ENCODE measurements around the gene CLCNKB. TPM values are rescaled to one million over a fixed set of nuclear protein-coding genes. Genes with fewer than 3 reads are reported as not detected.
"Not testable (repeated sequence)": the region's sequence is repeated elsewhere in the genome, so short reads cannot be mapped to it uniquely, and the experiment has no call there.

The CLCNKB gene
- total RNA-seq, 1 donor, result 0.36 TPM

- peak overlapping the region; percentile 37 for H3K4me2 ChIP-seq (ENCODE audit: insufficient read depth, low read length)
- peak overlapping the region; percentile 97 for H3K27ac ChIP-seq (ENCODE audit: low read depth, low read length)
Measured at GRCh38 chr1:16019644-16020277, 23.8 kb upstream of the CLCNKB start.

GRCh38 chr1:16020325-16020724 lies 23.3 kb upstream of the CLCNKB start:
- Histone ChIP-seq H3K27me3 (ENCODE audit: insufficient read depth, low read length) (no peaks in the 10 kb centered on the region), H3K4me1 (ENCODE audit: insufficient read depth, low read length) (peaks cover 51% of the 10 kb centered on the region), H3K27ac (ENCODE audit: low read depth, low read length) (peak overlapping the region; percentile 97), H3K4me3 (ENCODE audit: insufficient read depth, low read length) (no peak overlapping the region), H3K79me2 (ENCODE audit: insufficient read depth, low read length) (peaks cover 10% of the 10 kb centered on the region), H3K36me3 (ENCODE audit: insufficient read depth, low read length) (no peaks in the 10 kb centered on the region), H4K20me1 (ENCODE audit: insufficient read depth, low read length) (no peaks in the 10 kb centered on the region), H3K9me3 (ENCODE audit: low read depth, low read length) (no peaks in the 10 kb centered on the region), H3K4me2 (ENCODE audit: insufficient read depth, low read length) (no peak overlapping the region), H2AFZ (ENCODE audit: low read length) (peak overlapping the region; percentile 7)
- TF ChIP-seq CTCF (IDR thresholded peaks at IDR 0.05; ENCODE audit: extremely low read depth, low read depth, low read length), result no peak
- peak; percentile 85 for DNase-seq (ENCODE audit: insufficient read length, low spot score, missing footprints)

More at GRCh38 chr1:16019644-16020277, 23.8 kb upstream of the CLCNKB start:
- peaks cover 10% of the 10 kb centered on the region for H3K79me2 ChIP-seq (ENCODE audit: insufficient read depth, low read length)
- TF ChIP-seq CTCF (IDR thresholded peaks at IDR 0.05; ENCODE audit: extremely low read depth, low read depth, low read length), result no peak
- no peaks in the 10 kb centered on the region for H4K20me1 ChIP-seq (ENCODE audit: insufficient read depth, low read length)
- peak; percentile 97 for DNase-seq (ENCODE audit: insufficient read length, low spot score, missing footprints)
- peaks cover 51% of the 10 kb centered on the region for H3K4me1 ChIP-seq (ENCODE audit: insufficient read depth, low read length)
- H3K27me3 ChIP-seq (ENCODE audit: insufficient read depth, low read length), result no peaks in the 10 kb centered on the region
- H3K4me3 ChIP-seq (ENCODE audit: insufficient read depth, low read length), result no peak overlapping the region
- H2AFZ ChIP-seq (ENCODE audit: low read length), result peak overlapping the region; percentile 7
- H3K36me3 ChIP-seq (ENCODE audit: insufficient read depth, low read length), result no peaks in the 10 kb centered on the region
- no peaks in the 10 kb centered on the region for H3K9me3 ChIP-seq (ENCODE audit: low read depth, low read length)

GRCh38 chr1:16020878-16021277 lies 22.7 kb upstream of the CLCNKB start:
- not testable (repeated sequence) for H4K20me1 ChIP-seq (ENCODE audit: insufficient read depth, low read length); H3K4me2 ChIP-seq (ENCODE audit: insufficient read depth, low read length); H3K36me3 ChIP-seq (ENCODE audit: insufficient read depth, low read length); H3K27ac ChIP-seq (ENCODE audit: low read depth, low read length); DNase-seq (ENCODE audit: insufficient read length, low spot score, missing footprints); H2AFZ ChIP-seq (ENCODE audit: low read length); H3K4me3 ChIP-seq (ENCODE audit: insufficient read depth, low read length); H3K9me3 ChIP-seq (ENCODE audit: low read depth, low read length); H3K27me3 ChIP-seq (ENCODE audit: insufficient read depth, low read length)
- Histone ChIP-seq H3K4me1 (ENCODE audit: insufficient read depth, low read length) (peaks cover 48% of the 10 kb centered on the region), H3K79me2 (ENCODE audit: insufficient read depth, low read length) (peaks cover 10% of the 10 kb centered on the region)

- Histone ChIP-seq H3K4me2 (ENCODE audit: insufficient read depth, low read length) (no peak within 1 kb of the TSS), H3K27ac (ENCODE audit: low read depth, low read length) (no peak within 1 kb of the TSS), H3K27me3 (ENCODE audit: insufficient read depth, low read length) (no peaks in the 10 kb centered on the region), H4K20me1 (ENCODE audit: insufficient read depth, low read length) (no peaks in the 10 kb centered on the region), H3K9me3 (ENCODE audit: low read depth, low read length) (no peaks in the 10 kb centered on the region), H2AFZ (ENCODE audit: low read length) (no peak within 1 kb of the TSS), H3K79me2 (ENCODE audit: insufficient read depth, low read length) (peaks cover 9% of the 10 kb centered on the region), H3K36me3 (ENCODE audit: insufficient read depth, low read length) (no peaks in the 10 kb centered on the region), H3K4me3 (ENCODE audit: insufficient read depth, low read length) (no peak within 1 kb of the TSS), H3K4me1 (ENCODE audit: insufficient read depth, low read length) (peaks cover 41% of the 10 kb centered on the region)
- no peak for TF ChIP-seq CTCF (IDR thresholded peaks at IDR 0.05; ENCODE audit: extremely low read depth, low read depth, low read length)
- peak; percentile 66 for DNase-seq (ENCODE audit: insufficient read length, low spot score, missing footprints)
Measured at GRCh38 chr1:16021681-16022080, 21.9 kb upstream of the CLCNKB start, which contains the start of gene CLCNKA. TSS of gene CLCNKA (plus strand) at chr1:16022036. CDS start at chr1:16022620, 584 bp downstream.

Data from osteoblast (primary cell).